Large intestine (tissue), 12 donors: ENCODE results near the gene KLK12. TPM values are rescaled to one million over a fixed set of nuclear protein-coding genes. Genes with fewer than 3 reads are reported as not detected.

ENCODE experiments used
- DNase-seq, 2 donors: peaks; one replicate each; pipeline versions ENCODE4 v3.0.0 to v3.0.0-alpha.2; 2013
- H3K27ac ChIP-seq: one replicate; pipeline ENCODE4 v1.5.1; 2013; ENCODE audit warnings: low read length
- H3K27me3 ChIP-seq: 2 replicates; pipeline ENCODE4 v1.6.1; 2013; ENCODE audit warnings: low read length; ENCODE audit not compliant: control insufficient read depth, insufficient read depth
- H3K36me3 ChIP-seq: 2 replicates; pipeline ENCODE4 v1.6.1; 2013; ENCODE audit warnings: low read length; ENCODE audit not compliant: control insufficient read depth, insufficient read depth
- H3K4me1 ChIP-seq: one replicate; pipeline ENCODE4 v1.6.1; 2013; ENCODE audit warnings: low read length; ENCODE audit not compliant: control insufficient read depth, insufficient read depth
- H3K4me3 ChIP-seq: one replicate; pipeline ENCODE4 v1.5.1; 2013; ENCODE audit warnings: low read length
- H3K9me3 ChIP-seq: one replicate; pipeline ENCODE4 v1.6.1; 2013; ENCODE audit warnings: mild to moderate bottlenecking, low read depth, low read length, moderate library complexity; ENCODE audit not compliant: control insufficient read depth
- WGBS: methylation state at CpG from one replicate; pipeline ENCODE4 v1.1.5; 2013; ENCODE audit warnings: low lambda C conversion rate; ENCODE audit not compliant: insufficient coverage; 5-methylcytosine and 5-hydroxymethylcytosine counted together
- long read RNA-seq, 11 donors: transcript quantifications; one replicate each; lab custom pipeline, GENCODE V29; 2026
- polyA plus RNA-seq: library from polyadenylated mRNA; unstranded; fragments of 120-200 nt; gene quantifications from one replicate; pipeline ENCODE4 v1.2.1, GENCODE V29; 2013

Gene KLK12
- 2.4 TPM for polyA plus RNA-seq
- long read RNA-seq, donor 1: 0 reads
- long read RNA-seq, donor 2: 0 reads
- long read RNA-seq, donor 3, partial matches to known transcripts: 0 of 1 reads
- long read RNA-seq, donor 3, other reads (novel, unspliced or antisense): 0 of 1 reads
- long read RNA-seq, donor 4: 0 reads
- long read RNA-seq, donor 5: 0 reads
- long read RNA-seq, donor 6: 0 reads
- long read RNA-seq, donor 7: 0 reads
- long read RNA-seq, donor 8: 0 reads
- long read RNA-seq, donor 9, partial matches to known transcripts: 0 of 1 reads
- long read RNA-seq, donor 9, other reads (novel, unspliced or antisense): 0 of 1 reads
- long read RNA-seq, donor 10: 0 reads
- long read RNA-seq, donor 11: 0 reads

GRCh38 chr19:51034704-51035103 is at the start of gene KLK12:
Gene KLK12 (minus strand): TSS chr19:51035002. CDS start chr19:51034621, 381 bp downstream.
- Histone ChIP-seq H3K4me3 (no peak within 1 kb of the TSS), H3K27me3 (peaks cover 2% of the 10 kb centered on the region), H3K36me3 (no peaks in the 10 kb centered on the region), H3K9me3 (no peaks in the 10 kb centered on the region), H3K4me1 (no peaks in the 10 kb centered on the region), H3K27ac (no peak within 1 kb of the TSS)
- peak in 1 of 2 donors; percentile 44 for DNase-seq
- no CpG with 5 or more reads among the region's 11 CpGs for WGBS

GRCh38 chr19:51084505-51084904 is 49.7 kb upstream of the KLK12 start:
- H3K27ac ChIP-seq: no peak overlapping the region
- no peak for DNase-seq
- 57% methylated on average over 1 of the region's 7 CpGs for WGBS
- H3K4me1 ChIP-seq: no peaks in the 10 kb centered on the region
- no peaks in the 10 kb centered on the region for H3K27me3 ChIP-seq
- no peaks in the 10 kb centered on the region for H3K36me3 ChIP-seq
- no peaks in the 10 kb centered on the region for H3K9me3 ChIP-seq
- no peak overlapping the region for H3K4me3 ChIP-seq

GRCh38 chr19:51083783-51084182 is 49.0 kb upstream of the KLK12 start:
- H3K27ac ChIP-seq: no peak overlapping the region
- 63% methylated on average over 3 of the region's 14 CpGs for WGBS
- DNase-seq: no peak
- H3K9me3 ChIP-seq: no peaks in the 10 kb centered on the region
- H3K4me1 ChIP-seq: no peaks in the 10 kb centered on the region
- no peaks in the 10 kb centered on the region for H3K27me3 ChIP-seq
- H3K4me3 ChIP-seq: no peak overlapping the region
- H3K36me3 ChIP-seq: no peaks in the 10 kb centered on the region

GRCh38 chr19:51083181-51083580 is 48.4 kb upstream of the KLK12 start:
- H3K27ac ChIP-seq: no peak overlapping the region
- no peaks in the 10 kb centered on the region for H3K9me3 ChIP-seq
- H3K4me3 ChIP-seq: no peak overlapping the region
- H3K27me3 ChIP-seq: no peaks in the 10 kb centered on the region
- H3K4me1 ChIP-seq: no peaks in the 10 kb centered on the region
- 38% methylated on average over 3 of the region's 4 CpGs for WGBS
- DNase-seq: no peak
- H3K36me3 ChIP-seq: no peaks in the 10 kb centered on the region

GRCh38 chr19:51082611-51083010 is 47.8 kb upstream of the KLK12 start, which contains the start of gene KLK14:
Gene KLK14 (minus strand): TSS chr19:51082887. CDS start chr19:51082614, 273 bp downstream.
- no peaks in the 10 kb centered on the region for H3K4me1 ChIP-seq
- H3K36me3 ChIP-seq: no peaks in the 10 kb centered on the region
- no CpG with 5 or more reads among the region's 7 CpGs for WGBS
- no peak within 1 kb of the TSS for H3K27ac ChIP-seq
- DNase-seq: no peak
- H3K27me3 ChIP-seq: no peaks in the 10 kb centered on the region
- H3K4me3 ChIP-seq: no peak within 1 kb of the TSS
- H3K9me3 ChIP-seq: no peaks in the 10 kb centered on the region

- Histone ChIP-seq H3K27me3 (no peaks in the 10 kb centered on the region), H3K4me3 (no peak overlapping the region), H3K9me3 (no peaks in the 10 kb centered on the region), H3K36me3 (no peaks in the 10 kb centered on the region), H3K4me1 (no peaks in the 10 kb centered on the region), H3K27ac (no peak overlapping the region)
- DNase-seq: no peak
- WGBS: no CpG with 5 or more reads among the region's 14 CpGs
These were observed 46.7 kb upstream of the KLK12 start for GRCh38 chr19:51081476-51081875.

GRCh38 chr19:51079481-51080110 is 44.8 kb upstream of the KLK12 start:
- no peak for DNase-seq
- Histone ChIP-seq H3K27me3 (no peaks in the 10 kb centered on the region), H3K36me3 (no peaks in the 10 kb centered on the region), H3K9me3 (no peaks in the 10 kb centered on the region), H3K27ac (no peak overlapping the region), H3K4me1 (no peaks in the 10 kb centered on the region), H3K4me3 (no peak overlapping the region)
- WGBS: no CpG with 5 or more reads among the region's 27 CpGs

GRCh38 chr19:51078731-51079130 is 43.9 kb upstream of the KLK12 start:
- Histone ChIP-seq H3K36me3 (no peaks in the 10 kb centered on the region), H3K9me3 (no peaks in the 10 kb centered on the region), H3K27me3 (no peaks in the 10 kb centered on the region), H3K27ac (no peak overlapping the region), H3K4me1 (no peaks in the 10 kb centered on the region), H3K4me3 (no peak overlapping the region)
- WGBS: no CpG with 5 or more reads among the region's 6 CpGs
- DNase-seq: no peak

GRCh38 chr19:51078104-51078503 is 43.3 kb upstream of the KLK12 start:
- no peak overlapping the region for H3K4me3 ChIP-seq
- H3K27ac ChIP-seq: no peak overlapping the region
- H3K27me3 ChIP-seq: no peaks in the 10 kb centered on the region
- DNase-seq: no peak
- no peaks in the 10 kb centered on the region for H3K36me3 ChIP-seq
- H3K4me1 ChIP-seq: no peaks in the 10 kb centered on the region
- H3K9me3 ChIP-seq: no peaks in the 10 kb centered on the region
- no CpG with 5 or more reads among the region's 6 CpGs for WGBS

GRCh38 chr19:51076631-51077213 is 41.9 kb upstream of the KLK12 start:
- no peaks in the 10 kb centered on the region for H3K27me3 ChIP-seq

More at GRCh38 chr19:51076631-51077213, 41.9 kb upstream of the KLK12 start:
- no peak overlapping the region for H3K4me3 ChIP-seq
- no peak overlapping the region for H3K27ac ChIP-seq
- 27% methylated on average over 2 of the region's 14 CpGs for WGBS
- no peaks in the 10 kb centered on the region for H3K36me3 ChIP-seq
- no peaks in the 10 kb centered on the region for H3K9me3 ChIP-seq
- H3K4me1 ChIP-seq: no peaks in the 10 kb centered on the region
- no peak for DNase-seq
